GM19395 (cell line): ENCODE measurements around the gene SLC25A26.
A peak's percentile ranks its signal among the peaks of the same experiment; 100 is the strongest.

ENCODE experiments used
- ATAC-seq: cut with Tn5 transposase; IDR thresholded peaks from one replicate; pipeline ENCODE4 v1.9.1; 2021; ENCODE audit warnings: mild to moderate bottlenecking, moderate library complexity; ENCODE audit not compliant: unreplicated experiment

Gene SLC25A26

DNA sequence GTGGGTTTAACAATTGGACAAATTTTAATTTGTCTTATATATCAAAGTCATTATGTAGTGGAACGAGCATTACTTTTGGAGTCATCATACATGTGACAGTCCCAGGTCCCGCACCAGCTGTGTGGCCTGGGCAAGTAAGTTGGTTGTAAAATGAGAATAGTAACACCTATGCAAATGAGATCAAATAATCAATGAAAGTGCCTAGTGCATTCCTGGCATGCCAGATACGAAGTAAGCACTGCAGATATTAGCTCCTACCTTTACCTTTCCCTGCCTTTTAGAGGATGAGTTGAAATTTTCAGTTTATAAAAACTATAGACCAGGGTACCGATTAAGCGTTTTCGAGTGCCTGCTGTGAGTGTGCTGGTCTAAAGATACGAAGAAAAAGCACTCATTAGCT, 145.9 kb downstream of the SLC25A26 start:
- ATAC-seq, result no peak

DNA sequence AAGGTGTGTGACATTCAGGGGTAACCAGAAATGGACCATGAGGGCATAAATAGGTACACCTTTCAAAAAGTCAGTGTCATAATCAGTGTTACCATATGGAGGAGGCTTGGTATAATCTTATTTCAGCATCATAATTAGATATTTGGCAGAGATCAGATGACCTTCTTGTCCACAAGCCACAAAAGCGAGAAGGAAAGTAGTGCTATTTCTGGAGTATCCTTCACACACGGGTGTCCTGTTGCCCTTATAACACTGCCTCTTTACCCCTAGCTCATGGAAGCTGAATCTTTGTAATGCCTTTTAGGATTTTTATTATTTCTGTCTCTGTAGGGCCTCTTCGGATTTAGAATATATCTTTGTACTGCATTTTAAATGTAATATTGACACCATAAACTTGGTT, 147.2 kb downstream of the SLC25A26 start:
- ATAC-seq, result no peak

DNA sequence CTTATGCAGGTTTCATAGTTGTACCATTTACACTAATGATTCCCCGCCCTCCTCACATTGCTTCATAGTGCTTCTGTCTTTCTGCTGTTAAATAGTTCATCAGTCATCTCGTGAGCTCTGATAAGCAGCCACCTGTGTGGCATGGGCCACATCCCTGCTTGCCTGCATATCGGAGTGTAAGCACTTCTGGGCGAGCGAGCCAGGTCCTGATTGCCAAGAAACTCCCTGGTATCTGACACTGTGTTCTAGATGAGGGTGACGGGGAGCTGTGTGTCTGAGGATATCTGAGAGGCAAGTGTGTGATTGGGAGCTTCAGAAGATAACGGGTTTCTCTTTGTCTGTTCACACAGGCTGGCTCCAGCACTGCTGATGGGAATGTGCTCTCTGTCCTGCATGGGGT, 149.4 kb downstream of the SLC25A26 start:
- no peak for ATAC-seq

DNA sequence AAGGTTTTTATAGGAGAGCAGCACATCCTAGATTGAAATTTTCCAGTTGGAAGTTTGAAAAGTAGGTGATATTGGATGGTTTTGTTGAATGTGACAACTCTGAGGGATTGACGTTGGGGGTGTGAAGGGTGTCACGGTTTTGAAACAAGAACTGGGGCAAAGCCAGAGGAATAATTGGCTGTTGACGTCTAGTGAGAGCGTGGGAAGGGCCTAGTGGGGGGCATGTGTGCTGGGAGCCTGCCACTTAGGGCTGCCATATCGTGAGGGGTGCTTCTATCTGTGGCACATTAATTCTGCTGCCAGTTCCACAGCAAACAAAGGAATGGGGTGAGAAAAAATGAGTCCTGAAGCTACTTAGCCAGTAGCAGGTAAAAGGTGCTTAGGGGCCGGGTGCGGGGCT, 150.6 kb downstream of the SLC25A26 start:
- ATAC-seq, result no peak

DNA sequence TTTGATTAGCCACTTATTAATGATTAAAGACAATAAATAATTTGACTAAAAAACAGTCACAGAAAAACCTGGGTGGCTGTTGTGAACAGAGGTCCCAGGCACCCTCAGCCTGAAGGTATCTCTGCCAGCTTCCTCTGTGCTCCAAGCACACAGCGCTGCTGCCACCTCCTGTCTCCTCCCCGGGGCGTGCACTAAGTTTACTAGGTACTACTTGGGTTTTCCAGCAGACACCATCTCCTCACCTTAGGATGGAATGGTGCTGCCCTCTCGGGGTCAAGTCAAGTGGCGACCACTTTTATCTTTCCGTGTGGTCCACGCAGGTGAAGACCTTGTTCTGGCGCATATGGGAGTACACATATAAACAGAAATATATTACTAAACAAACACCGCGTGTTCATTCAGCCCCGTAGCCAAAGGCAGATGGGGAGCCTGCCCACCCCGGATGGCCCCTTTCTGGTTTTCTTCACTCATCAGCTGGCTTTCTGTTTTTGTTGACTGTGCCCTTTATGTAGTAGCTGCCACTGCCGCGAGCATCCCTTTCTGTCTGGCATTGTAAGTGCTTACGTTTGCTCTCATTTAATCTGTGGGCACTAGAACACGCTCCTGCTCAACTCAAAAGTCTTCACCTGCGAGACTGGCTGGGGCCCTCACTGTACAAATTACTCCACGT, 152.0 kb downstream of the SLC25A26 start:
- ATAC-seq, result no peak

DNA sequence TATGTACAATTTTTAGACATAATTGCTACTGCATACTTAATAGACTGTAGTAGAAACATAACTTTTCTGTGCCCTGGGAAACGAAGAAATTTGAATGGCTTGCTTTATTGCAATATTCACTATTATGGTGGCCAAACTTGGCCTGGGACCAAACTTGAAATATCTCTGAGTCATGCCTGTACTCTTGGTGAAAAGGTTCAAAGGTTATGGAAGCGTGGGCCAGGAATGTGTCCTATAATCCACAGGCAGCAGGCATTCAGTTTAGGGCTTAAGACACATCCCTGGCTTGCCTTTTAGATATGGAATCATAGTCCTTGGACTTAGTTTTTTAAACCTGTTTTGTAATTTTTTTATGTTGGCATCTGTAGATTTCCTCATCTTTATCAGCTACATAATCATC, 155.8 kb downstream of the SLC25A26 start:
- ATAC-seq, result no peak

DNA sequence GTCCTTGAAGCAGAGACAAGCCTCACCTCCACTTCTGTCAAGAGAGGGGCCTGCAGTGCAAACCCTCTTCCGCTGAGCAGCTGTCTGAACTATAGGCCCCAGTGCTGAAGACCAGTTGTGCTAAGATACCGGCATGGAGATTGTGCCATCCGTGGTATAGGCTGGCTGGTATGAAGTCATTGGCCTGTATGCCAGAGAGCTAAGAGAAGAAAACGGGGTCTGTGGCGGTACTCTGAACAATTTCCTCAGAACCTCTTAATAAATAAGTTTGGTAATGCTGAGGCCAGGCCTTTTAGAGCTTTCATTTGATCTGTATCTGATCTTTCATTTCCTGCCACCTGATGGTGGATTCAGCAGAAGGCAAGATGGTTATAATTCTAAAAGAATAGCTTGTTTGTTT, 157.0 kb downstream of the SLC25A26 start:
- no peak for ATAC-seq

DNA sequence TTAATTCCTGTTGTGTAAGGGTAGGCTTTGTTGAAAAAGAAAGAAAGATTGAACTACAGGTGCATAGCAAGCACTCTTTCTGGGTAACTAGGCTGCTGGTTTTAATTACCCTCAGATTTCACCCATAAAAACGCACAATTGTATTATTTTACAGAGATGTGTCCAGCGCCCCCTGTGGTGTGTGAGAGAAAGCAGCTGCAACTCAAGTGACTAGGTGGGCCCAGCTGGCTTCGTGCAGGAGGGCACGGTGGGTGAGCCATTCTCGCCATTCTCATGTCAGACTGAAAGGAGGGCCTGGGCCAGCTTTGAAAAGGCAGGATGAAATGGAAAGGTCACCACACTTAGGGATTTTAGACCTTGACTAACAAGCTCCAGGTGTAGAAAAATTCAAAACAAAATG, 157.5 kb downstream of the SLC25A26 start:
- no peak for ATAC-seq

DNA sequence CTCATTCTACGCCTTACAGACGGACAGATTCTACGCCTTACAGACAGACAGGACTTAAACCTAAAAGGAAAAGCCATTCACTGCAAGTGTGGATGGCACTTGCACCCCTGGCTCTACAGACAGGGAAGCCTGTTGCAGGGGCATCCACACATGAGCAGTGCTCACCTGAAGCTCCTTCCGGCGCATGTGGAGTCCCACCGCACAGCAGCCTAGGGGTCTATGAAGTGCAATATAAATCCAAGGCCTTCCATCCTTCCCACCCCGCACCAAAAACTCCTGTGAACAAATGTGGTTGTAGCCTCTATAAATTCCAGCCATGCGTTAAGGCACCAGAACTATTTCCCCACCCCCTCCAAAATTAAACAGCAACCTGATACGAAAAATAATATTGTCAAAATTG, 158.8 kb downstream of the SLC25A26 start:
- ATAC-seq, result no peak

DNA sequence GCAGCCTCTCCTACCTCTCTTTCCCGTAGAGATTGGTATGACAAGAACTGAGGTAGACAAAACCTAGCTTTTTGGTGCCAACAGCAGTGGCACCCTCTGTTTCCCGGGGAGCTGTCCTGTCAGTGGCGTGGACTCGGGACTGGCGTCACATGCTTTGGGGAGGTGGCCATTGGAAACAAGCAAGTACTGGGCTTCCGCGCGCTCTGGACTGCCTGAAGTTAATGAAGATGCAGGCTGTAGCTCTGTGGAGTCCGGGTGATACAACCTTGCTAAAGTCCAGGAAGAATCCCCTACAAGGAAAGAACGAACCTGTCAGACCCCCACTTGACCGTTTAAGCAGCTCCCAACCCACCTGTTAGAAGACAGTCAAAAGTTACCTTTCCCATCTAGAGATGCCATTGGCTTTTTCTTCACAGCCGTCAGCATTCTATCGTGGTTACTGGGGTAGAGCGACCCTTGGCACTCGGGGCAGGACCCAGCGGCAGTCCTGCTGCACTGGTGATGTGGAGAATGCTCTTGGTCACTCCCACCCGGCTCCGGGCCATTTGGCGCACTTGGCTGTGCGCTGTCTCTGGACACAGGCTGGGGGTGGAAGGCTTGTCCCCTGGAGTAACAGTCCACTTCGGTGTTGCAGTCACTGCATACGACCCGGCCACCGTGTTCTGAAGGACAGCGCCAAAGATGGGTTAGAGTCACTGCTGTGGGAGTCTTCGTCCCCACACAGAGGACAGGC, 159.6 kb downstream of the SLC25A26 start:
- no peak for ATAC-seq

DNA sequence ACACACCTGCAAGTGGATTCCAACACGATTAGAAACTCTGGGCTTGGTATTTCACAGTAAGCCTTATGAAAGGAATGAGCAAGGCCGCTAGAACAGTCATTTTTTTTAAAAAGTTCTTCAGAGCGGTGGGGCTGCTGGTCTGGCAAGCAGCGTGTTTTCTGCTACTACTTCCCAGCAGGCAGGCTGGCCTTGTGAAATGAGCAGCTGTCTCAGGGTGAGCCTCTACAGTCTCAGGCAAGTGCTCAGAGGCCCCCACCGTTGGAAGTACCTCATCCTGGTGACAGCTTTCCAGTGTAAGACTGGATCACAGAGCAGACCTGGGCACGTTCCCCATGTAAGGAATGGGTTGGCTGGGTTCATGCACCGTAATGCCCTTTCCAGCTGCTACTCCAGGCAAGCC, 160.8 kb downstream of the SLC25A26 start:
- no peak for ATAC-seq

DNA sequence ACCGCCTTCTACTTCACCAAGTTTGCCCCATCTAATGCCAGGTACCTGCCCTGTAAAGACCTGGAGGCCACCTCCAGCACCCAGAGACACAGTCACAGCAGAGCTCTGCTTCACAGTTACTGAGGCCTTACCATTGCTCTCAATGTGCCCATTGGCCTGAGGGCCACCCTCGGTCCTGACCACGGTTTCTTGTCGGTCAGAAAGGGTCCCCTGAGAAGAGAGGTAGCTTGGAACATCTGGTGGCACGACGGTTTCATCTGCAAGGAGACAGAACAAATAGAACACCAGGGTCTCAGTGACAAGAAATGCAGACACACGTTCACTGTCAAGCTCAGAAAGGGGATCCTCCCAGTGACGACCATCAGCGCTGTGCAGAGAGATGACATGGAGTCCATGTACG, 161.3 kb downstream of the SLC25A26 start:
- no peak for ATAC-seq

DNA sequence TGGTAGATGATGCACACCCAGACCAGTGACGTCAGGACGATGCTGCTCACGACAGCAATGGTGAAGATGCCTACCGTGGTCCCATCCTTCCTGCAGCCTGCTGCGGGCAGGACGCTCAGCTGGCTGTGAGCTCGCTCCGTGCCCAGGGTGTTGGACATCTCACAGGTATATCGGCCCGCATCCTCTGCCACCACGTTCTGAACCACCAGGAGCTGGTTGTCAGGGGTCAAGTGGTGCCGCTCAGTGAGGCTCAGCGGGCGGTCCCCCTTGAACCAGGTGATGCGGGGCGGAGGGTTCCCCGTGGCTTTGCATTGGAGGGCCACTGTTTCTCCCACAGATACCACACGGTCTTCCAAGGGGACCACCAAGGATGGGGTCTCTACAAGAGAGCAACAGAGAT, 162.2 kb downstream of the SLC25A26 start:
- ATAC-seq, result no peak

DNA sequence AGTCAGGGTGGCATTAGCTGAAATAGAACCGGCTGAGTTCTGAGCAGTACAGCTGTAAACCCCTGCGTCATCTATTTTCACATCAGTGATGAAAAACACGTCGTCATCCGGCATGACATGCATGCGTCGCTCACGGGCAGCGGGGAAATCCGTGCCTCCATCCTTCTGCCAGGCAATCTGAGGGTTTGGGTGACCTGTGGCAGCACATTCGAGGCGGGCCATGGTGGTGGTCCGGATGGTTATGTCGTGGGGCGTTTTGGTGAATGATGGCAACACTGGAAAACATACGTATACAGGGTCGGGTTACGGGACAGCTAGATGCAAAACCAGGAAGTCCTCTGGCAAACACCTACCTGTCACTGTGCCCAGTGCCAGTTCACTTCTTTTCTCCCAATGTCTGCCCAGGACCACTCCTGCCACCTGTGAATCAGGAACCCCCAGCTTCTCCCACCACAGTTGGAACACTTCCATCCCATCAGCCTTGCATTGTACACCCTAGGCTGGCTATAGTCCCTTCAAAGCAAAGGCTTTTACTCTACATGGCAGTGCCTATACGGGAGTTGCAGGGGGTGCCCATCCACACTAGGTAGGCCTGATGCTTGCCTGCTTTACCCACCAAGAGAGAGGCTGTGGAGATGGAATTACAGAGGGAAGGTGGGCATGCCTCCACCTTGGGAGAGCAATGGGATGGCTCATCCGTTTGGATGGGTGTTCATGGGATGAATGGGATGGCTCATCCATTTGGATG, 163.4 kb downstream of the SLC25A26 start:
- ATAC-seq, result no peak

DNA sequence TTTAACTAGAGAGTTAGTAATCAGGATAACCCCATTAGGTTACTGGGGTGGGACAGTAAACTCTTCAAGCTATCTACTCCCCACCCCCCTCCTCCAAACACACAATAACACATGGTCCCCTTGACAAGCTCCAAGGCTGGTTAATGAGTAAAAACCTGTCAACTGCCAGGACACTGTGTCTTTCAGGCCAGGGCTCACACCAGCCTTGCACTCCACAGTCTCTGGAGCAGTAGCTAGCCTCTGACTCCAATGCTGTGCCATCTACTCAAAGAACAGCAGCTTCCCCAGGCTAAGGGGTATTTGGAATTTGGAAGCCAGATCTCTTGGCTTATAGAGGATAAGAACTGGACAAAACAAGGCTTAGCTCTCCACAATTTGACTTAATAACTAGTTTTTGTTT, 164.3 kb downstream of the SLC25A26 start:
- ATAC-seq, result no peak

DNA sequence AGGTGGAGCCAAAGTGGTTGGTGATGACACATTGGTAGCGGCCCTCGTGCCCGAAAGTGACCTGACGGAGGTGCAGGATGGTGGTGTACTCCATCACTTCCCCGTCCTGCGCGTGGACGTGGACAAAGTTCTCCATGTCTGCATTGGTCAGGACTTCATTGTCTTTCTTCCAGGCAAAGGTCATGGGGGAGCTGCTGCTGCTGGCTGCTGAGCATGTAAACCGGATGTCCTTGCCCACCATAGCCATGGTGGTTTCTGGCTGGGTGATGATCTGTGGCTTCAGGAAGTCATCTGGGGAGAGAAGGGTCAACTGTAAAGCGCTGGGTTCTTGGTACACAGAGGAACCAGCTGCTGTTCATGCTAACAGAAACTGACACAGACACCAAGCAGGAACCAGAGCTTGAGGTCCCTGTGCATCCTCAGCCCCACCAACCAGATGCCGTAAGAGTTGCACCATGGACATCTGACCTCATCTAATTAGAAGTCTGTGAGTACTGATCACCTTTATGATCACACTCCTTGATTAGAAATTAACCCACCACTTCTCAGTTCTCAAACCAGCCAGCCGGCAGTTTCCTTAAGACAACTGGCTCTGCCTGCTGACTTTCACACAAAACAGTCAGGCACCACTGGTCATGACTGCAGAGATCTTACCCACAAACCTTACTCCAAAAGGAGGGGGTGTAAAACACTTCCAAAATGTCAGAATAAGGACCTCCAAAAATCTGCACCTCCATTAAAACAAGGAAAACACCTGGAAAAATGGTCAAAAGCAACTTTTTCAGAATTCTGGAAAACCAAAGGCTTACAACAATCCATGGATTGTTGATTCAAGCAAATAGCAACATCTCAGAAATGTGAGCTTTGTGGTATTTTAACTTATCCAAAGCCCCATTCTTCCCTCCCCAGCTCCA, 165.5 kb downstream of the SLC25A26 start:
- ATAC-seq, result peak; percentile 88

DNA sequence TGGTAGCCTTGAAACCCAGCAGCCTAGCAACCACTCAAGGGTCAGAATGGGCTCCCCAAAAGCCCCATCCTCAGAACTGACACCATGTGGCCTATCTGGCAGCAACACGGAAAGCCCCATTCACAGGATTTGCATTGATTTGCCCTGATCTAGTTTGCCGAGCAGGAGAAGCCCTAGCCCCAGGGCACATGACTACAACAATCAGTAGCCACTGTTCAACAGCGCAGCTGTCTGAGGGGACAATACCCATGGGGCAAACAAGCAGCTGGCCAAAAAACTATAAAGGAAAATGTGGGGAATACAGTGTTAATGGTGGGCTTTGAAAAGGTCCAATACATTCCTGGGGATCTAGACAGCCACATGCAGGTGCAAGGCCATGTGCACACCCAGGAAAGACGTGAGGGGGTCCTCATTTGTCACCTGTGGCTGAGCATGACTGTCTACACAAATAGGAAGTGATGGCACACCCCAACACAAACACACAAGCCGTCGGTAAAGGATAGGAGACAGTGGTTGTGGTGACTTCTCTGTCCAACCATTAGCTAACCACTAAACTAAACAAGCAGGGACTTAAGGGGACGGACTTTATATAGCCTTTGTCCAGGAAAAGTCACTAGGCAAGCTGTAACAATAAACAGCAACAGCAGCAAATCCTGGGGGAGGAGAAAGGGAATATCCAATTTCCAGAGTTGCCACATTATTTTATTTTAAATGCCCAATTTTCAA, 166.3 kb downstream of the SLC25A26 start:
- peak; percentile 45 for ATAC-seq

DNA sequence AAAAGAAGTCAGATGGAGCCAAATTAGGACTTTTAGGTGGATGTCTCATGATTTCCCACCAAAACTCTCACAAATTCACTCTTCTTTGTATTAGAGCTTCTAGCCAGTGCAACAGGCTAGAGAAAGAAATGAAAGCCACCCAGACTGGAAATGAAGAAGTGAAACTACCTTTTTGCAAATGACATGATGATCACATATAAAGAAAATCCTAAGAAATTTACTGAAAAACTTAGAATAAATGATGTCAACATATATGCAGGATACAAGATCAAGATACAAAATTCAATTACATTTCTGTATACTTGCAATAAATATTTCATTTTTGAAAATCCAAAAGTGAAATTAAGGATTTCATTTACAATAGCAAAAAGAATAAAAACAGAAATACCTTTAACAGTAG, 169.2 kb downstream of the SLC25A26 start:
- ATAC-seq, result peak; percentile 29

DNA sequence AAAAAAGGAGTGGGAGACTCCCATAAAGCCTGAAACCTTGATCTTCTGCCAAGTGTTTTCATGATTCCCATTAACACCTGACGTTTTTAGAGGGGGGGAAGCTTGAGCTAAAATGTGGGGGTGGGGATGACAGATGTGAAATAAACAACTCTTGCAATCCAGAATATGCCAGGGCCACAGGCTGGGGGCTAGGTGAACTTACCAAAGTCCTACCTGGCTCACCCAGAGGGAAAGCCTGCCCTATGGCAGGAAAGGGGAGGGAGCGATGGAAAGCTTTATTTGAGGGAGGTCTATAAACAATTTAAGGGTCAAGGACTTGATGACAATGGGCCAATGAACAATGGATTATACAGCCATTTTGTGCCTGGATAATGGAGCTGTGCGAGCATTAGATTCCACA, 171.7 kb downstream of the SLC25A26 start:
- no peak for ATAC-seq

DNA sequence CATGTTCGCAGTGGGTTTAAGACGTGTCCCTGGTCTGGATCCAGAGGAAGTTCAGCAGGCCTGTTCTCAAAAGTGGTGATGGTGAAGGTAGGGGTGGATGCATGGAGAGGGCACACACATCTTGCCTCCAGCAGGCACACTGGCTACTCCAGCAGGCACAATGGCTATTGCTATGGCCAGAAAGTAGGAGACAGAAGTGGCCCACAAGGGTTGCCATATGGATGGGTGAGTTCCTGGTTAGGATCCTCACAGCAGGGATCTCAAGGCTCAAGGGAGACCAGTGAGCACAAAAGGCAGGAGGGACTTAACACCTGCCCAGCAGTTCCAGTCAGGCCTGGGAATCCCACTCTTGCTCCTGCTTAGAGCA, 172.1 kb downstream of the SLC25A26 start:
- no peak for ATAC-seq
